ENCODE results near the gene MPP3. TPM values are rescaled to one million over a fixed set of nuclear protein-coding genes. Genes with fewer than 3 reads are reported as not detected.

MPP3 gene
- total and polyA plus RNA-seq, 2 of the 4 experiments (the other 2 are of a cell fraction) = 5.7 to 11.9 TPM

GRCh38 chr17:43881181-43881580 lies 48.2 kb upstream of the MPP3 start:
- H3K56ac ChIP-seq (ENCODE audit: extremely low read depth, insufficient read depth, low read length) = no peak overlapping the region
- H4K8ac ChIP-seq (ENCODE audit: low read depth in 2 of 2, low read length in 2 of 2) = no peak overlapping the region
- dilution Hi-C loops (cut with HindIII; ENCODE audit: low sequenced_read_pairs, unreplicated experiment) (no loop called here), in situ Hi-C loops (cut with MboI; ENCODE audit: low sequenced_read_pairs) (no loop called here), intact Hi-C loops (cut with micrococcal nuclease) (no loop called here)
- H4K20me1 ChIP-seq (ENCODE audit: insufficient read depth, low read length) = no peaks in the 10 kb centered on the region
- TF ChIP-seq POLR2A (IDR thresholded peaks at IDR 0.05; ENCODE audit: low read depth, low read length) (no peak), RCOR1 (IDR thresholded peaks at IDR 0.05; ENCODE audit: insufficient replicate concordance, low read length) (no peak), FOS (IDR thresholded peaks at IDR 0.05; ENCODE audit: low read depth, low read length) (no peak), ELK1 (IDR thresholded peaks at IDR 0.05; ENCODE audit: borderline replicate concordance, low read depth, low read length) (no peak), NFE2L2 (IDR thresholded peaks at IDR 0.05; ENCODE audit: low read depth, low read length) (no peak), CHD1 (IDR thresholded peaks at IDR 0.05; ENCODE audit: low read depth, low read length) (no peak), SMC3 (IDR thresholded peaks at IDR 0.05; ENCODE audit: low read depth, low read length) (no peak), CTCF (conservative IDR thresholded peaks at IDR 0.05; ENCODE audit: low read depth, low read length) (no peak), MAFK (IDR thresholded peaks at IDR 0.05; ENCODE audit: low read depth, low read length) (no peak), RFX5 (IDR thresholded peaks at IDR 0.05; ENCODE audit: low read depth, low read length) (no peak), USF2 (IDR thresholded peaks at IDR 0.05; ENCODE audit: low read depth, low read length) (no peak), MAZ (IDR thresholded peaks at IDR 0.05; ENCODE audit: borderline replicate concordance, low read depth, low read length) (no peak), BHLHE40 (IDR thresholded peaks at IDR 0.05; ENCODE audit: low read depth, low read length) (no peak), RAD21 (IDR thresholded peaks at IDR 0.05; ENCODE audit: low read length) (no peak), MXI1 (IDR thresholded peaks at IDR 0.05; ENCODE audit: borderline replicate concordance, low read depth, low read length) (no peak), CEBPB (IDR thresholded peaks at IDR 0.05; ENCODE audit: low read depth, low read length) (no peak)
- no peak overlapping the region for H2BK120ac ChIP-seq (ENCODE audit: low read depth, low read length)
- H3K9ac ChIP-seq (ENCODE audit: low read depth, low read length) = no peak overlapping the region
- H2AK5ac ChIP-seq (ENCODE audit: low read depth, low read length) = no peak overlapping the region
- no peak overlapping the region for H3K14ac ChIP-seq (replicated peaks; ENCODE audit: low read depth, low read length)
- no peaks in the 10 kb centered on the region for H3K36me3 ChIP-seq (ENCODE audit: control insufficient read depth, insufficient read depth, low read length)
- BruUV-seq (replicated peaks) = no TSS peak
- no CpG with 5 or more reads among the region's 12 CpGs for WGBS, 2 experiments (ENCODE audit: extremely low coverage in 2 of 2, insufficient read length in 1 of 2)
- no peak overlapping the region for H3K4me3 ChIP-seq (ENCODE audit: insufficient read depth, low read depth, low read length)
- H3K27ac ChIP-seq (ENCODE audit: insufficient read depth, low read length) = no peak overlapping the region
- H2BK20ac ChIP-seq (ENCODE audit: low read depth, low read length) = no peak overlapping the region
- H2BK15ac ChIP-seq (ENCODE audit: low read depth, low read length) = no peak overlapping the region
- no peak overlapping the region for H3K4me2 ChIP-seq (ENCODE audit: low read depth, low read length)
- no peak overlapping the region for H3K18ac ChIP-seq (ENCODE audit: low read depth, low read length)
- H4K5ac ChIP-seq (ENCODE audit: low read depth, low read length) = no peak overlapping the region
- no peak overlapping the region for H3K23ac ChIP-seq (ENCODE audit: low read depth, low read length)
- no peaks in the 10 kb centered on the region for H3K9me3 ChIP-seq (ENCODE audit: control insufficient read depth, insufficient read depth, low read length)
- H2BK5ac ChIP-seq (ENCODE audit: low read depth, low read length, poor library complexity, severe bottlenecking) = no peak overlapping the region
- no peak for ATAC-seq (ENCODE audit: low read depth)
- no peak overlapping the region for H4K91ac ChIP-seq (ENCODE audit: insufficient read depth, low read depth, low read length)
- H3K27me3 ChIP-seq (ENCODE audit: control insufficient read depth, insufficient read depth, low read length) = peaks cover 2% of the 10 kb centered on the region
- ChIA-PET CTCF (interaction anchor here (0.7 kb wide), 1 partner anchor 103 kb away, joined by 3 read pairs; no protein-coding TSS in a partner anchor), POLR2A (ENCODE audit: unreplicated experiment) (no interaction called here)
- no peak overlapping the region for H2AK9ac ChIP-seq (replicated peaks; ENCODE audit: low read depth, low read length, poor library complexity)
- H3K79me1 ChIP-seq (ENCODE audit: low read depth in 1 of 2, low read length in 2 of 2) = no peaks in the 10 kb centered on the region
- no peaks in the 10 kb centered on the region for H3K9me1 ChIP-seq (ENCODE audit: insufficient read depth, low read length)
- peaks cover 2% of the 10 kb centered on the region; the same call in 1 of the 2 replicates for H3K4me1 ChIP-seq (ENCODE audit: control insufficient read depth, insufficient read depth, low read length)
- H3K4ac ChIP-seq (ENCODE audit: low read depth, low read length) = no peak overlapping the region
- no peak overlapping the region for H2AFZ ChIP-seq (replicated peaks; ENCODE audit: low read length, poor library complexity)
- no peak for DNase-seq
